HG03097 (cell line): Measurements from ENCODE around the gene LIN7A.
"Not testable (repeated sequence)": the region's sequence is repeated elsewhere in the genome, so short reads cannot be mapped to it uniquely, and the experiment has no call there.

ENCODE experiments used
- ATAC-seq: cut with Tn5 transposase; IDR thresholded peaks from one replicate; pipeline ENCODE4 v1.9.1; 2021; ENCODE audit not compliant: unreplicated experiment, low FRiP score

LIN7A gene

DNA sequence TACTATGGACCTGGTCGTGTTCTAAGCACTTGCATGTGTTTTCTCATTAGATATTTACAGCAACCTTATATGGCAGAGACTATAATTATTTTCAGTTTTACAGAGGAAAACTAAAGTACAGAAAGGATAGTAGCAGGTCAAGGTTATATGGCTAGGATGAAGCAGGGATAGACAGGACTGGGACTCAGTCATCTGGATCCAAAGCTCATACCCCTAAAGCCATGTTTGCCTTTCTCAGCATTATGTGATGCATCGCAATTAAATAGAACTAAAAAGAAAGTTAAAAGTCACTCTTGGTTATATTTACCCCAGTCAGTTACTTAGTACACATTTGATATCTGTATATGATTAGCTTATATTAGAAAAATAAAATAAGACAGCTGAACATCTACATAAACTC lies 13.3 kb downstream of the LIN7A start:
- ATAC-seq = no peak

DNA sequence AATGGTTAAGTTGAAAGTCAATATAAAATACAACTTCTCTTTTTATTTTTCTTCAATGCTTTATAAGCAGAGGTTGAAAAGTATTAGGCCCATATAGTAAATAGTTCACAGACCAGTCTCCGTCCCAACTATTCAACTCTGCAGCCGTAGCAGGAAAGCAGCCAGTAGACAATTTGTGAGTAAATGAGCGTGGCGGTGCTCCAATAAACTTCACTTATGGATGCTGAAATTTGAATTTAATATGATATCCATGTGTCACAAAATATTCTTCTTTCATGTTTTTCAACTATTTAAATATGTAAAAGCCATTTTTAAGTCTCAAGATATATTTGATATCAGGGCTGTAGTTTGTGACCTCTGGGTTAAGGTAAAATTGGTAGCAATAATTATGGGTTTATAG lies 17.7 kb downstream of the LIN7A start:
- ATAC-seq = no peak

DNA sequence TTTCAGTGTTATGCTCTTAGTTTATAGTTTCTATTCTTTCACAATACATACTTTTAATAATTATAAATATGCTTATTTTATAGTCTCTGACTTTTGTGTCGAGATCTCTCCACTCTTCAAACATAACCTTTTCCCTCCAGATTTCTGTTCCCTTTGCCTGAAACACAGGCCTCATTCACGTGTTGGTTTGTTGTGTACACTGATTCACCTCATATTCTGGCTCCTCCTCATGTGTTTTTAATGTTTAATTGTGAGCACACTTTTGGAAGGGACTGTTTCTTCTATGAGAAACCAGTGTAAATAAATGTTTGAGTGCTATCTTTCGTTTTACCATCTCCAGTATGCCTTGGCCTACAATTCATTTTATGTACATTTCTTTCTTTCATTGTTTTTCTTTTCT lies 20.1 kb downstream of the LIN7A start:
- no peak for ATAC-seq

GRCh38 chr12:80912901-80913770 lies 24.6 kb downstream of the LIN7A start:
- ATAC-seq = no peak

GRCh38 chr12:80909370-80909769 lies 28.4 kb downstream of the LIN7A start:
- ATAC-seq = no peak

- ATAC-seq = no peak
These were observed 35.0 kb downstream of the LIN7A start for GRCh38 chr12:80902711-80903110.

- ATAC-seq = no peak
These were observed 36.1 kb downstream of the LIN7A start for GRCh38 chr12:80901661-80902060.

- no peak for ATAC-seq
These were observed 42.5 kb downstream of the LIN7A start for GRCh38 chr12:80895240-80895639.

GRCh38 chr12:80894179-80894578 lies 43.6 kb downstream of the LIN7A start:
- no peak for ATAC-seq

DNA sequence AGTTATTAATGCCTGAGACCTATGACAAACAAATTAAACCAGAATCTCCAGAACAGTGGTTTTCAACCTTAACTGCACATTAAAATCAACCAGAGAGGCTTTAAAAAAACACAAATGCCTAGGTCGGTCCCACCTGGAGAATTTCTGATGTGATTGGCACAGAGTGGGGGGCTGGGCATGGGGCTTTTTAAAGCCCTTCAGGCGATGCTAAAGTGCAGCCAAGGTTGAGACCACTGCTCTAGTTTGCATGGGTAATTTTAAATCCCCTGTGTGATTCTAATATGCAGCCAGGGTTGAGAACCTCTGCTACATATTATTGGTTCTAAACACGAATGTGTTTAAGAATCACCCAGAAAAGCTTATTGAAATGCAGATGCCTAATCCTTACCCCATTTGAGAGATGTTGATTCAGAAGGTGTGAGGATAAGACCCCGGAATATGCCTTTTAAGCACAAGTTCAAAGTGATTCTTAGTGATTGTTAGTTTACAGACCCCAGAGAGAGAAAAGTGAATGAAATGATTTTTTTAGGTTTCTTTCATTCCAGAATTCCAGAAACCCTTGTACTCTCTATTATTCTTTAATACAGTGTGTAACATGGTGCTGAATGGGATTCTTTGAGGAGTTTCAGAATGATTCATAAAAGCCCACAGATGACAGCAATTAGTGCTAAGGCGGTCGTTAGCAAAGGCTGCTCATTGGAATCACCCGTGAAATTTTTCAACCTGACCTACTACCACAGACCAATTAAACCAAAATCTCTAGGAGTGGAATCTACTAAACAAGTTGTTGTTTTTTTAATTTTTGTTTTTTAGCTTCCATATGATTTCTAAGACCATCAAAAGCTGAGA lies 44.9 kb downstream of the LIN7A start:
- no peak for ATAC-seq

DNA sequence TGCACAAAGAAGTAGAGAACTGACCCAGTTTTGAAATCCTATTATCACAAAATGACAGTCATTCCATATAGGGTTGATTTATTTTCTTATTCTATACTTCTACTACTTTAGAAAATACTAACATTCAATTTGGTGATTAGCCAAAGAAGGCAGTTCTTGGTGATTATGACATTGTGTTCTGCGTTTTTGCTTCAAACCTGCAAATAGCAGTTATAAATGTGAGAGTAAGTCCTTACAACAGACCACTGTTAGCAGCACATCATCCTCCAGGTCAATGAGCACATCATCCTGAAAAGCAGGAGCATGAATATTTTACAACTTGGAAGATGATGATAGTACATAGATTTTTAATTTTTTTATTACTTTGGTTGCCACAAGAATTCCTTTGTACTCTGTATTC lies 53.1 kb downstream of the LIN7A start:
- no peak for ATAC-seq

- ATAC-seq = no peak
These were observed 56.6 kb downstream of the LIN7A start for GRCh38 chr12:80881106-80881505.

DNA sequence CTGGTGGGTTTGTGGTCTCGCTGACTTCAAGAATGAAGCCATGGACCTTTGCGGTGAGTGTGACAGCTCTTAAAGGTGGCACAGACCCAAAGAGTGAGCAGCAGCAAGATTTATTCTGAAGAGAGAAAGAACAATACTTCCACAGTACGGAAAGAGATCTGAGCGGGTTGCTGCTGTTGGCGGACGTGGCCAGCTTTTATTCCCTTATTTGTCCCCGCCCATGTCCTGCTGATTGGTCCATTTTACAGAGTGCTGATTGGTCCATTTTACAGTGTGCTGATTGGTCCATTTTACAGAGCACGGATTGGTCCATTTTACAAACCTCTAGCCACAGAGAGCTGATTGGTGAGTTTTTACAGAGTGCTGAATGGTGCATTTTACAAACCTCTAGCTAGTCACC lies 59.3 kb downstream of the LIN7A start:
- ATAC-seq = not testable (repeated sequence)

DNA sequence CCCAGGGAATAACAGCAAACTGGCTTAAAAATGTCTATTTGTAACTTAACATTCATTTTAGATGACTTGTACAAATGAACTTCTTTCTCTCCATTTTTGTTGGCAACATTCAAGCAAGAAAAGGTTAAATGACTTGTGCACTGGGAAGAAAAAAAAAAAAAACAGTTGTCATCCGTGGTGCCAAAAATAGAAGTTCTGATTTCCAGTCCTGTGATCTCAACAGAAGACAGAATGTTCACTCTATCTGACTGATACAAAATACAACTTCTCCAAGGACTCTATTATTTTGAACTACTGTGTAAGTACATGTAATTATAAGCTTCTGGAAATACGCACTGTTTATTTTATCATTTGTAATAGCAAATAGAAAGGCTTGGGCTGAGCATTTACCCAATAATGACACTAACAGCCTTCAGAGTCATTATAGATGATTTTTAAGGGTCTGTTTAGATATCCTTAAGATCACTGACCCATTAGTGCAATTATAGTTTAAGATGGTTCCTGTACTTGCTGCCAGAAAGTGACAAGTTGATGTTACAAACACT lies 59.9 kb downstream of the LIN7A start:
- ATAC-seq = no peak

DNA sequence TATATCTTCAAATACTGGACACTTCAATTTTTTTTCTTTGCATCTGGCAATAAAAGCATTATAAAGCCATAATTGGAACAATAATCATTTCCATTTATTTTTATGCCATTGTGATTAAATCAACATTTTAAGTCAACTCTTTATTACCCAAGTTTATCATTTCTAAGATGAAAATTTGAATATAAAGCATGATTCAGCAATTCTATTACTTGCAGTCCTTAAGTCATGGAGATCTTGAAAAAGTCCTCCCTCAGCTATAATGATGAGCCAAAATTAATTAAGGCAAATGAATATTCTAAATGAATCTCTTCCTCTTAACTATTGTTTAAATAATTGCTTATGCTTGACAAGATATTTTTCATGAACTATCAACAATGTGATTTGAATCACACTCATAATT lies 65.7 kb downstream of the LIN7A start:
- ATAC-seq = no peak

DNA sequence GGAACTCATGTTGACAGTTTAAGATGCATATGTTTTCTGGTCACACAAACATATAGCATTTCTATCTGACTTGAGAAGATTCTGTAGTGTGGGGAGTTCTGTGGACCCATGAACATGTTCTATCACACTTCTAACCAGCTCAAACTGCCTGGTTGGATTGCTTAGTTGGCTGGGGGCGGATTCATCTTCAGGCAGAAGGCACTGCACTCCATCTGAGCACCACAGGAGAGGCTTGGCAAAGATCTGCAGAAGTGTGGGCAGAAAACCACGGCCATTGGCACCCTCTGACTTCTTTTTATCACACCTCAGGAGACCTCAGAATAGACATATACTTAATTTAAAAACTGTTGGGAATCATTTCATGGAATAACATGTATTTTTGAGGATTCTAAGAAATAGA lies 68.5 kb downstream of the LIN7A start:
- no peak for ATAC-seq

GRCh38 chr12:80868576-80868975 lies 69.2 kb downstream of the LIN7A start:
- no peak for ATAC-seq

DNA sequence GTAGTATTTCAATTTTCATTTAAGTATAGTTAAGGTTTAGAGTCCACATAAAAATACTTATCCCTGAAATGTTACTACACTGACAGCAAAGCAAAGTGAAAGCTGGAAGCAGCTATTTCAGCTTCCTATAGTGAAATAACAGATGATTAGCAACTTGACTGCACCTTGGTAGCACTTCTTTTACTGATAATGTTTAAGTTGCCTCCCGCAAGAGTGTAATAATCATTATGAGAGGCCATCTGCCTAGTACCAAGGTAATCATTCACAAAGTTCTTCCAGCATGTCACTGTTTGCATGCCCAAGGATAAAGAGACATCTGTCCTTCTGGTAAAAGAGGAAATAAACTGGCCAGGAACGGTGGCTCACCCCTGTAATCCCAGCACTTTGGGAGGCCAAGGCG lies 69.8 kb downstream of the LIN7A start:
- ATAC-seq = no peak

DNA sequence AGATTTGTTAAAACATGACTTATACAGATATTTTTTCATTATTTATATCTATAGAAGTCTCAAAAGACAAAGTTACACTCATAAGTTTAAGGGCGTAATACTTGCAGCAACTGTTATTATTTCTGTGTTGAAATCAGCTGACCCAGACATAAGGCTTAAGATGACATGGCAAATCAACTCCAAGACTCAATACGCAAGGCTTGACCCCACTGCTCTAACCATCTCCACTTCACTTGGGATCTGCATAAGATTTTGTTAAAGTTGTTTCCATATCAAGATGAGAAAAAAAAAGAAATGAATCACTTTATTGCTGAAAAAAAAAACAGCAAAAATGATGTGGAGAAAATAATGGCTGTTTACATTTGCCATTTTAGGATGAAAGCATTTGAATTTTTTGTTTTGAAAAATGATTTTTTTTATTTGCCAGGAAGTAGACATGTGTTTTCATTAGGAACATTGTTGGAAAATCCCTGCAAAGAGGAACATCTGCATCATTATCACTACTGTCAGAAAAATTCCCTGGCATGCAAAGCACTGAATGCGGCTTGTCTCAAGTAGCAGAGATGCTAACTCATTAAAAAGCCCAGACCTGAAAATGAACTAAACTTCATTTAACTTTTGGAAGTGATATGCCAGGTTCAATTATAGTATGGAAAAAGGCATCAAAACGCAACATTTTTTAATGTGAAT lies 73.5 kb downstream of the LIN7A start:
- no peak for ATAC-seq

DNA sequence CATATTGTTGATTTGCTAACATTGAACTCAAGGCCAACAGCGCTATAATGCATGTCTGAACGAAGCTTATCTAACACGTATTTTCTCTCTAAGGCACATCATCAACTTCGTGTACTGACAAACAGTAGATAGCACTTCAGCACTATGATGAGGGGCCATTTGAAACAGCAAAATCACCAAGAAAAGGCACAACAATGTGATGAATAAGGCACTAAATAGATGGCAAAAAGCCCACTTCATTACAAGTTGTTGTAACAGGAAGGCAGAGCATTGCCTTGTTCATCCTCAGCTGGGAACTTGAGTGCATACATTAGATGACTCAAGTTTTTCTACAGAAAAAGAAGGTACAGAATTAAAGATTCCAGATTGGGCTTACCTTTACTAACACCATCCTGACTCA lies 75.2 kb downstream of the LIN7A start:
- no peak for ATAC-seq
